ENCODE results near the gene GAA.

Gene GAA

DNA sequence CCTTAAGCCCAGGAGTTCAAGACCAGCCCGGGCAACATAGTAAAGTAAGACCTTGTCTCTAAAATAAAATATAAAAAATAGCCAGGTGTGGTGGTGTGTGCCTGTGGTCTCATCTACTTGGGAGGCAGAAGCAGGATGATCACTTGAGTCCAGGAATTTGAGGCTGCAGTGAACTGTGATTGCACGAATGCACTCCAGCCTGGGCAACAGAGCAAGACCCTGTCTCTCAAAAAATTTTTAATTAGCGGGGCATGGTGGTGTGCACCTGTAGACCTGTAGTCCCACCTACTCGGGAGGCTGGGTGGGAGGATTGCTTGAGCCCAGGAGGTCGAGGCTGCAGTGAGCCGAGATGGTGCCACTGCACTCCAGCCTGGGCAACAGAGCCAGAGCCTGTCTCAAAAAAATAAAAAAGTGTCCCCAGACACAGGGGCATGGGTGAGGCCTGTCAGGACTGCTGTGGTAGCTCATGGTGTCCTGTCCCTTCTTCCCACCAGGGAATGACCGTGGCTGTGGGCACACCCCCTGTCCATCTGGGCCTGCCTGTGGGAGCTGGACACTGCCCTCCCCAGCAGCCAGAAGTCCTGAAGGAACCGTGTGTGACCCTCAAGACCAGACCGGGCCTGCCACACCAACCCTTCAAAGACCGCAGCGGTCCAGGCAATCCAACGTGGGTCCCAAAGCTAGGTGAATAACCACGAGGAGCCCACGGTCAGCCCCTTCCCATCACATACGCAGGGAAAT is 30.8 kb upstream of the GAA start:
- no peak overlapping the region for H2AFZ ChIP-seq (ENCODE audit: low read length)
- no peak overlapping the region for H3K4me3 ChIP-seq (ENCODE audit: low read length, poor library complexity, severe bottlenecking)
- H4K20me1 ChIP-seq (ENCODE audit: insufficient read depth, low read length, poor library complexity, severe bottlenecking): no peaks in the 10 kb centered on the region
- H3K79me2 ChIP-seq (ENCODE audit: insufficient read depth, low read length): no peaks in the 10 kb centered on the region
- H3K27me3 ChIP-seq (ENCODE audit: insufficient read depth, low read length, poor library complexity, severe bottlenecking): no peaks in the 10 kb centered on the region
- no peaks in the 10 kb centered on the region for H3F3A ChIP-seq (ENCODE audit: low read depth)
- no peak overlapping the region for H3K9ac ChIP-seq (ENCODE audit: low read depth, low read length, poor library complexity, severe bottlenecking)
- no peaks in the 10 kb centered on the region for H3K4me1 ChIP-seq (ENCODE audit: insufficient read depth, low read length, poor library complexity, severe bottlenecking)
- H3K36me3 ChIP-seq (ENCODE audit: insufficient read depth, low read length): no peaks in the 10 kb centered on the region
- no peaks in the 10 kb centered on the region for H3K9me3 ChIP-seq (ENCODE audit: insufficient read depth, low read depth, low read length)
- H3K9me2 ChIP-seq (replicated peaks; ENCODE audit: low read depth, low read length): no peaks in the 10 kb centered on the region
- H3K4me2 ChIP-seq (ENCODE audit: low read depth, low read length, poor library complexity, severe bottlenecking): no peak overlapping the region
- no peak for TF ChIP-seq EZH2phosphoT487 (IDR thresholded peaks at IDR 0.05; ENCODE audit: borderline replicate concordance)
- TF ChIP-seq, protein P1, sequence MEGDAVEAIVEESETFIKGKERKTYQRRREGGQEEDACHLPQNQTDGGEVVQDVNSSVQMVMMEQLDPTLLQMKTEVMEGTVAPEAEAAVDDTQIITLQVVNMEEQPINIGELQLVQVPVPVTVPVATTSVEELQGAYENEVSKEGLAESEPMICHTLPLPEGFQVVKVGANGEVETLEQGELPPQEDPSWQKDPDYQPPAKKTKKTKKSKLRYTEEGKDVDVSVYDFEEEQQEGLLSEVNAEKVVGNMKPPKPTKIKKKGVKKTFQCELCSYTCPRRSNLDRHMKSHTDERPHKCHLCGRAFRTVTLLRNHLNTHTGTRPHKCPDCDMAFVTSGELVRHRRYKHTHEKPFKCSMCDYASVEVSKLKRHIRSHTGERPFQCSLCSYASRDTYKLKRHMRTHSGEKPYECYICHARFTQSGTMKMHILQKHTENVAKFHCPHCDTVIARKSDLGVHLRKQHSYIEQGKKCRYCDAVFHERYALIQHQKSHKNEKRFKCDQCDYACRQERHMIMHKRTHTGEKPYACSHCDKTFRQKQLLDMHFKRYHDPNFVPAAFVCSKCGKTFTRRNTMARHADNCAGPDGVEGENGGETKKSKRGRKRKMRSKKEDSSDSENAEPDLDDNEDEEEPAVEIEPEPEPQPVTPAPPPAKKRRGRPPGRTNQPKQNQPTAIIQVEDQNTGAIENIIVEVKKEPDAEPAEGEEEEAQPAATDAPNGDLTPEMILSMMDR (conservative IDR thresholded peaks at IDR 0.05; ENCODE audit: low read length): no peak

DNA sequence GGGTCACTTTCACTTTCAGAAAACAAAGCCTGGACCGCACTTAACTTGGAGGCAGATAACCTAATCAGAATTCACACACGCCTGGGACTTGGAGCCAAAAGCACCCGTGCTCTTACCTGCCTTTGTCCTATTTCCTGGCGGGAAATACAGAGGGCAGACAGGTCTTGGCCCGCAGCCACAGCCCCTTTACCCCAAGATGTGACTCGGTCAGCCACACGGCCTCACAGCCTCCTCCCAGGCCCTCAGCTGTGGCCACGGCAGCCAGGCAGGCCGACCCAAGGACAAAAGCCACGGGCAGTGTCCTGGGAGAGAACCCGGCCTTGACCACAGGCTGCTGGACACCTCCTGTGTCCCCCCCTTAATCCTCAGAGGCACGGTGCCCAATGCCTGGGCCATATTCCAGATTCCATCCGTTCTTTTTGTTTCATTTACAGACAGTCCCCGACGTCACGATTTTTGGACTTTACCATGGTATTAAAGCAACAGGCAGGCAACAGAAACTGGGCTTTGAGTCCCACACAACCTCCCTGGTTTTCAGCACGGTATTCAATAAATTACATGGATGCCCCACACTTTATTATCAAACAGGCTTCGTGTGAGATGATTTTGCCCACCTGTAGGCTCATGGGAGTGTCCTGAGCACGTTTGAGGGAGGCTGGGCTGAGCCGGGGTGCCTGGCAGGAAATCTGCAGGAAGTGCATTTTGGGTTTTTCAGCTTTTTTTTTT is 30.1 kb upstream of the GAA start:
- no peaks in the 10 kb centered on the region for H3K79me2 ChIP-seq (ENCODE audit: insufficient read depth, low read length)
- H3K9me3 ChIP-seq (ENCODE audit: insufficient read depth, low read depth, low read length): no peaks in the 10 kb centered on the region
- TF ChIP-seq EZH2phosphoT487 (IDR thresholded peaks at IDR 0.05; ENCODE audit: borderline replicate concordance): no peak
- TF ChIP-seq, protein P1 (conservative IDR thresholded peaks at IDR 0.05; ENCODE audit: low read length): no peak
- H3F3A ChIP-seq (ENCODE audit: low read depth): no peaks in the 10 kb centered on the region
- no peak overlapping the region for H3K9ac ChIP-seq (ENCODE audit: low read depth, low read length, poor library complexity, severe bottlenecking)
- H4K20me1 ChIP-seq (ENCODE audit: insufficient read depth, low read length, poor library complexity, severe bottlenecking): no peaks in the 10 kb centered on the region
- no peaks in the 10 kb centered on the region for H3K36me3 ChIP-seq (ENCODE audit: insufficient read depth, low read length)
- H3K4me1 ChIP-seq (ENCODE audit: insufficient read depth, low read length, poor library complexity, severe bottlenecking): no peaks in the 10 kb centered on the region
- no peaks in the 10 kb centered on the region for H3K9me2 ChIP-seq (replicated peaks; ENCODE audit: low read depth, low read length)
- no peaks in the 10 kb centered on the region for H3K27me3 ChIP-seq (ENCODE audit: insufficient read depth, low read length, poor library complexity, severe bottlenecking)
- no peak overlapping the region for H3K4me3 ChIP-seq (ENCODE audit: low read length, poor library complexity, severe bottlenecking)
- H2AFZ ChIP-seq (ENCODE audit: low read length): no peak overlapping the region
- H3K4me2 ChIP-seq (ENCODE audit: low read depth, low read length, poor library complexity, severe bottlenecking): no peak overlapping the region

DNA sequence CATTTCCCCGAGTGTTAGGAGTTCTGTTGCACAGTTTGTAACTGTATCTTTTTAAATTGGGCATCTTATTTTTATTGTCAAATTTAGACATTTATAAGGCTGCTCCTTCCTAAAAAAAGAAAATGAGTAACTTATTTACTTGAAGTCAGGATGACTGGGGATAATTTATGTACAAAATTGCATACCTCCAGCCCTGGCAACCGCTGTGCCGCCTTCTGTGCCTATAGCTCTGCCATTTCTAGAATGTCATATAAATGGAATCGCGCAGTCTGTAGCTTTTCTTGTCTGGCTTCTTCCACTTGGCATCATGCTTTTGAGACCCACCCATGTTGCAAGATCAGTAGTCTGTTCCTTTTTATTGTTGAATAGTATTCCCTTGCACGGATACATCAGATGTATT is 29.0 kb upstream of the GAA start:
- Histone ChIP-seq H3K4me1 (ENCODE audit: insufficient read depth, low read length, poor library complexity, severe bottlenecking) (no peaks in the 10 kb centered on the region), H3K79me2 (ENCODE audit: insufficient read depth, low read length) (no peaks in the 10 kb centered on the region), H3K4me2 (ENCODE audit: low read depth, low read length, poor library complexity, severe bottlenecking) (no peak overlapping the region), H3K9me3 (ENCODE audit: insufficient read depth, low read depth, low read length) (no peaks in the 10 kb centered on the region), H4K20me1 (ENCODE audit: insufficient read depth, low read length, poor library complexity, severe bottlenecking) (no peaks in the 10 kb centered on the region), H2AFZ (ENCODE audit: low read length) (no peak overlapping the region), H3F3A (ENCODE audit: low read depth) (no peaks in the 10 kb centered on the region), H3K9ac (ENCODE audit: low read depth, low read length, poor library complexity, severe bottlenecking) (no peak overlapping the region), H3K27me3 (ENCODE audit: insufficient read depth, low read length, poor library complexity, severe bottlenecking) (no peaks in the 10 kb centered on the region), H3K36me3 (ENCODE audit: insufficient read depth, low read length) (no peaks in the 10 kb centered on the region), H3K4me3 (ENCODE audit: low read length, poor library complexity, severe bottlenecking) (no peak overlapping the region), H3K9me2 (replicated peaks; ENCODE audit: low read depth, low read length) (no peaks in the 10 kb centered on the region)
- TF ChIP-seq, protein P1 (conservative IDR thresholded peaks at IDR 0.05; ENCODE audit: low read length): no peak
- no peak for TF ChIP-seq EZH2phosphoT487 (IDR thresholded peaks at IDR 0.05; ENCODE audit: borderline replicate concordance)

Data from Loucy (cell line).